Endometrial microvascular endothelial cells (primary cell): ENCODE measurements around the gene SLC26A8. TPM values are rescaled to one million over a fixed set of nuclear protein-coding genes. Genes with fewer than 3 reads are reported as not detected.
"Not testable (repeated sequence)": the region's sequence is repeated elsewhere in the genome, so short reads cannot be mapped to it uniquely, and the experiment has no call there.

Experiments used
- in situ Hi-C: cut with HindIII; loops from 2 replicates; pipeline ENCODE4 v1.10.0; 2017; ENCODE audit warnings: low sequenced_read_pairs, low pct_unique_long_range_greater_than_20kb; ENCODE audit errors: inconsistent ontology term
- total RNA-seq: library from RNA; depleted of rRNA; stranded (reverse); fragments of >200 nt; gene quantifications from one replicate; pipeline ENCODE4 v1.2.3, GENCODE V29; 2015; ENCODE audit errors: inconsistent ontology term

The SLC26A8 gene
- total RNA-seq, 1 donor from 2014 or later, result not detected

GRCh38 chr6:36054415-36054814 is 30.0 kb upstream of the SLC26A8 start:
- in situ Hi-C loops, result no loop called here

GRCh38 chr6:36053878-36054277 is 29.4 kb upstream of the SLC26A8 start:
- in situ Hi-C loops, result no loop called here

- in situ Hi-C loops, result no loop called here
Observed at GRCh38 chr6:36052097-36052496, 27.7 kb upstream of the SLC26A8 start.

- in situ Hi-C loops, result no loop called here
Observed at GRCh38 chr6:36050947-36051710, 26.7 kb upstream of the SLC26A8 start.

GRCh38 chr6:36050305-36050704 is 25.9 kb upstream of the SLC26A8 start:
- in situ Hi-C loops, result no loop called here

GRCh38 chr6:36049582-36049981 is 25.1 kb upstream of the SLC26A8 start:
- in situ Hi-C loops, result no loop called here

- in situ Hi-C loops, result no loop called here
Observed at GRCh38 chr6:36042618-36043260, 18.3 kb upstream of the SLC26A8 start.

GRCh38 chr6:36040958-36041357 is 16.5 kb upstream of the SLC26A8 start:
- in situ Hi-C loops, result no loop called here

GRCh38 chr6:36039112-36039511 is 14.7 kb upstream of the SLC26A8 start:
- in situ Hi-C loops, result no loop called here

GRCh38 chr6:36038120-36038876 is 13.9 kb upstream of the SLC26A8 start:
- in situ Hi-C loops, result no loop called here

GRCh38 chr6:36035225-36035624 is 10.8 kb upstream of the SLC26A8 start:
- in situ Hi-C loops, result no loop called here

GRCh38 chr6:36034441-36034840 is 10.0 kb upstream of the SLC26A8 start:
- in situ Hi-C loops, result no loop called here

- in situ Hi-C loops, result no loop called here
Observed at GRCh38 chr6:36033935-36034334, 9.5 kb upstream of the SLC26A8 start.

- in situ Hi-C loops, result not testable (repeated sequence)
Observed at GRCh38 chr6:36033144-36033543, 8.7 kb upstream of the SLC26A8 start.

GRCh38 chr6:36032261-36032660 is 7.8 kb upstream of the SLC26A8 start:
- in situ Hi-C loops, result no loop called here

- in situ Hi-C loops, result no loop called here
Observed at GRCh38 chr6:36029464-36029863, 5.0 kb upstream of the SLC26A8 start.

- in situ Hi-C loops, result no loop called here
Observed at GRCh38 chr6:36028877-36029324, 4.5 kb upstream of the SLC26A8 start.

GRCh38 chr6:36028088-36028876 is 3.8 kb upstream of the SLC26A8 start:
- in situ Hi-C loops, result no loop called here

- in situ Hi-C loops, result no loop called here
Observed at GRCh38 chr6:36027501-36028087, 3.2 kb upstream of the SLC26A8 start, which contains the start of gene MAPK14. MAPK14 (plus strand) TSS chr6:36027808; CDS start chr6:36028158, 350 bp downstream.
